Kidney (tissue), 14 donors: ENCODE results near the gene CDK6. TPM values are rescaled to one million over a fixed set of nuclear protein-coding genes. Genes with fewer than 3 reads are reported as not detected.

Experiments
- DNase-seq, 5 donors: peaks; one replicate each; pipeline ENCODE4 v3.0.0-alpha.2; 2013 to 2020
- FAIRE-seq: peaks from 2 replicates; lab custom pipeline; 2012; peaks lifted over from hg19 to GRCh38; lab: Jason Lieb, UNC
- H3K27ac ChIP-seq, 2 donors: one replicate each; pipeline ENCODE4 v1.7.0; 2013; ENCODE audit warnings: low read depth in 2 of 2, low read length in 2 of 2, inconsistent platforms in 1 of 2
- H3K27me3 ChIP-seq: one replicate; pipeline ENCODE4 v1.7.1; 2013; ENCODE audit warnings: low read length, inconsistent platforms; ENCODE audit not compliant: control insufficient read depth, insufficient read depth
- H3K36me3 ChIP-seq, 3 donors: one replicate each; pipeline versions ENCODE4 v1.7.0 to v1.7.1; 2013; ENCODE audit warnings: low read length in 3 of 3, control low read depth in 1 of 3, inconsistent platforms in 1 of 3; ENCODE audit not compliant: insufficient read depth in 3 of 3, control insufficient read depth in 2 of 3
- H3K4me1 ChIP-seq, 3 donors: one replicate each; pipeline versions ENCODE4 v1.7.0 to v1.7.1; 2013; ENCODE audit warnings: low read length in 3 of 3, inconsistent platforms in 1 of 3, low read depth in 1 of 3; ENCODE audit not compliant: control insufficient read depth in 2 of 3, insufficient read depth in 2 of 3
- H3K4me3 ChIP-seq, 3 donors: one replicate each; pipeline versions ENCODE4 v1.7.0 to v1.8.1; 2013; ENCODE audit warnings: low read length in 3 of 3, control low read depth in 1 of 3, inconsistent platforms in 1 of 3
- H3K9ac ChIP-seq, 3 donors: one replicate each; pipeline versions ENCODE4 v1.7.0 to v1.7.1; 2013; ENCODE audit warnings: low read length in 3 of 3, control low read depth in 1 of 3, inconsistent platforms in 1 of 3
- H3K9me3 ChIP-seq, 3 donors: one replicate each; pipeline versions ENCODE4 v1.7.0 to v1.7.1; 2013; ENCODE audit warnings: low read length in 3 of 3, control low read depth in 1 of 3, inconsistent platforms in 1 of 3; ENCODE audit not compliant: control insufficient read depth in 2 of 3, insufficient read depth in 1 of 3
- CTCF ChIP-seq: IDR thresholded peaks from 3 replicates; pipeline ENCODE4 v1.5.1; 2012; ENCODE audit warnings: mild to moderate bottlenecking, moderate library complexity, borderline replicate concordance; ENCODE audit not compliant: insufficient read depth; ENCODE audit errors: extremely low read depth
- intact Hi-C: fragments of 100-400 bp; cut with DNase I; formaldehyde crosslinking; loops from one replicate; pipeline ENCODE4 v1.11.1; 2022
- polyA plus RNA-seq: library from polyadenylated mRNA; stranded (reverse); fragments of 350-450 nt; fragmentation: Illumina TruSeq; extraction: RNeasy Lipid Tissue Mini Kit (QIAGEN cat#74804); gene quantifications from one replicate; pipeline ENCODE4 v1.2.3, GENCODE V29; 2014; ENCODE audit warnings: low read depth, low replicate concordance; ENCODE audit not compliant: insufficient read depth
- total RNA-seq: library from RNA; stranded (reverse); fragmentation: NEBNext Ultra II Directional; extraction: Animal tissue kit (Norgen Biotek cat#: 25700); gene quantifications from one replicate; pipeline ENCODE4 v1.2.1, GENCODE V29; 2021
- donor health status: control.
- donor health status: control.
- donor health status: control.
- donor health status: control.
- donor health status: control.
- donor health status: DM: yes; HTN: yes; CAD: no.
- donor health status: Normal renal cell carcinoma (clear cell type).

CDK6 gene
- total and polyA plus RNA-seq, 2 donors from 2014 or later, result 3.6 to 20.8 TPM

GRCh38 chr7:92708111-92709042 lies 128.0 kb downstream of the CDK6 start:
- FAIRE-seq, result no peak
- H3K27ac ChIP-seq, result no peak overlapping the region
- DNase-seq, result no peak
- no peak for TF ChIP-seq CTCF
- no peaks in the 10 kb centered on the region for H3K4me1 ChIP-seq
- no peaks in the 10 kb centered on the region for H3K27me3 ChIP-seq
- intact Hi-C loops, result no loop called here
- no peaks in the 10 kb centered on the region for H3K9me3 ChIP-seq
- H3K4me3 ChIP-seq, result no peak overlapping the region
- H3K9ac ChIP-seq, result no peak overlapping the region
- H3K36me3 ChIP-seq, result no peaks in the 10 kb centered on the region

GRCh38 chr7:92707435-92707834 lies 128.9 kb downstream of the CDK6 start:
- intact Hi-C loops, result no loop called here
- no peak overlapping the region for H3K4me3 ChIP-seq
- DNase-seq (no peak), FAIRE-seq (no peak)
- TF ChIP-seq CTCF, result no peak
- no peak overlapping the region for H3K27ac ChIP-seq
- H3K4me1 ChIP-seq, result peaks cover 0 to 5% (median 0%) of the 10 kb centered on the region in 3 donors
- H3K27me3 ChIP-seq, result no peaks in the 10 kb centered on the region
- no peaks in the 10 kb centered on the region for H3K36me3 ChIP-seq
- H3K9me3 ChIP-seq, result no peaks in the 10 kb centered on the region
- H3K9ac ChIP-seq, result no peak overlapping the region

GRCh38 chr7:92706563-92706962 lies 129.8 kb downstream of the CDK6 start:
- H3K9ac ChIP-seq, result no peak overlapping the region
- no peak for FAIRE-seq
- H3K27me3 ChIP-seq, result no peaks in the 10 kb centered on the region
- H3K4me1 ChIP-seq, result peaks cover 0 to 5% (median 0%) of the 10 kb centered on the region in 3 donors
- no peaks in the 10 kb centered on the region for H3K9me3 ChIP-seq
- TF ChIP-seq CTCF, result no peak
- H3K4me3 ChIP-seq, result no peak overlapping the region
- H3K27ac ChIP-seq, result no peak overlapping the region
- no peak for DNase-seq
- intact Hi-C loops, result no loop called here
- no peaks in the 10 kb centered on the region for H3K36me3 ChIP-seq
